NCI-H1048 (cell line): ENCODE measurements around the gene CHRNA4.

Experiments used
- DNase-seq: peaks from one replicate; lab custom pipeline; 2025; lab: John Stamatoyannopoulos, UW

CHRNA4 gene

DNA sequence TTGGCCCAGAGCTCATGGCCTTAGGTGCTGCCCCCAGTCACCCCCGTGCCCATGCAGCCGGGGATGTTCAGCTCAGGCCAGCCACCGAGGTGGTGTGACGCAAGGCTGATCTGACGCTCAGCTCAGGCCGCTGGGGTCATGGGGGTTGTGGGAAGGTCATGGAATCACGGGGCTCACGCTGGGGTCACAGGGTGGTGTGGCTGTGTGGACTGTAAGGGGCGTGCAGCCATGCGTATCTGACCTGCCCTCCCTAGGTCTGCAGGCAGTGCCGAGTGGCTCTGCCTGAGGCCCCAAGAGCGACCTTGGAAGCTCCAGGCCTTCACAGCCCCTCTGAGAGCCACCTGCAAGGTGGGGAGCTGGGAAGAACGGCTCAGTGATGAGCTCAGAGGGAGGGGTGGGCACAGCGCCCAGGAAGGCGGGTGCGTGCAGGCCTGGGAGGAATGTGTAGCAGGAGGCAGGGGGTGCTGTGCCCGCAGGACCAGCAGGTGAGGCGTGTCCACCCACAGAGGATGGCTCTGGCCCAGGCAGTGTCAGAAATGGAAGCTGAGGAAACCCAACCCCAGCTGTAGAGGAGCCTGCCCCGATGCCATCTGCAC lies 27.8 kb downstream of the CHRNA4 start:
- DNase-seq = no peak

DNA sequence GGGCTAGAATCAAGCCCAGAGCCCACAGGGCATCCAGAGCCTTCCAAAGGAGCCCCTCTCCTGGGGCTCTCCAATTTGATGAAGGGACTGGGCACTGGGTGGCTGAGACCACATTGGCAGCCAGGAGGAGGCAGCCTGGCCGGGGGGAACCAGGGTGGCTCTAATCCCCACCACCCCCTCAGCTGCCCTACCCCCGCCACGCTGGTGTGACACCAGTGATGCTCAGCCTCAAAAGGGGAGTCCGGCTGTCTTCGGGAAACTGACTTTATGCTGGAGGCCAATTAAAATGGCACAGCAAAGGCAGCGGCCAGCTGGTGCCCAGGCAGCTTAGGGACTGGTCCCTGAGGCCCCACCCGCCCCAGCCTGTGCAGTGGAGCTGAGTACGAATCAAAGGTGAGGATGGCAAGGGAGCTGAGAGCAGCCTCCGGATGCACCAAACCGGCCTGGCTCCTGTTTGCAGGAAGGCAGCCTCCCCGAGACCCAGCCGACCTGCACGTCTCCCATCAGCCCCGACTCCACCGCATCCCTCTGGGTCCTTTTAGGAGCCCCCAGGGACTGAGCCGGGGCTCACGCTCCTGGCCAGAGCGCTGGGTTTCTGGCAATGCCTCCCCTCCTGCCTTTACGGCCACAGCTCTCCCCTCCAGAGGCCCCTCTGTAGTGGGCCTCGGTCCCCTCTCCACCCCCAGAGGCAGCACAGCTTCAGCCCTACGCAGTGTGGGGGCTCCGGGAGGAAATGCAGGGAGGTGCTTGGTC lies 28.5 kb downstream of the CHRNA4 start:
- no peak for DNase-seq

DNA sequence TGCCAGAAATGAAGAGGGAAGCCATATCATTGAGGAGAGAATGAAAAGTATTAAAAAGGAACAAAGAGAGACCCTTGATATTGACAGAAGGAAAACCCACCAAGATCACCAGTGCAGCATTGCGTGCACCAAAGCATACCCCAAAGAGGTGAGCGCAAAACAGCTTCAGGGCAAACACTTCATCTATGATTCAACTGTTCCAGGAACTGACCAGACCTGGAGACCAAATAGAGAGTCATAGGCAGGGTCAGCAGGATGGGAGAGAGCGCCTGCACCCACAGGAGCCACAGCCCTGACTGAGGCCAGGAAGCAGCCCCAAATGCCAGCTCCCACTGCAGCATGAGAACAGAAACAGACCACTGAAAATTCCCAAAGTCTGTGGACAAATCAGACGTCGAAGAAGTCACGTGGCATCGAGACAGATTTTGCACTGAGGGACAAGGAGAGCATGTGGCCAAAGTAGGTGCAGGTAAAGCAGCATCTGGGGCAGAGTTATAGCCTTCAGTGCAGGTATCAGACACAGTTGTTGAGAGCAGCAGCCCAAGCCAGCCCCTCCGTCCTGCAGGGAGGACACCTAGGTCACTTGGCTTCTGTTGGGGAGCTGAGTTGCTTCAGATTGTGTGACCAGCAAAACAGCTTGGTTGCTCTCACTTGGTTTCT lies 29.3 kb downstream of the CHRNA4 start:
- no peak for DNase-seq

DNA sequence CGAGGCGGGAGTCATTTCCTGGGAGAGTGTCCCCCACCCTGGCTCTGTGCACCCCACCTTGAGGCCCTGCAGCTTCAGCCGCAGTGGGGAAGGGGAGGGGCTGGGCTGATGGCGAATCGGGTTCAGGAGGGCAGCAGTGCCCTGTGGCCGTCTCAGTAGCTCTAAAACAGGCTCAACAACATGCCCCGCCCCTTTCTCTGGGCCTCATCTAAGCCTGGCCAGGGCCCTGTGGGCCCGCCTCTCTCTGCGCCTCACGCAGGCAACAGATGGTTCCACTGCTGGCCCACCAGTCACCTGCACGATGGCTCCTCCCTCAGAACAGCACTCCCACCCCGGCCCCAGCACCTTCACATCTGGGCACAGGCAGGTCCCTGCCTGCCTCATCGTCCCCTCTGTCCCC lies 30.2 kb downstream of the CHRNA4 start:
- DNase-seq = no peak

DNA sequence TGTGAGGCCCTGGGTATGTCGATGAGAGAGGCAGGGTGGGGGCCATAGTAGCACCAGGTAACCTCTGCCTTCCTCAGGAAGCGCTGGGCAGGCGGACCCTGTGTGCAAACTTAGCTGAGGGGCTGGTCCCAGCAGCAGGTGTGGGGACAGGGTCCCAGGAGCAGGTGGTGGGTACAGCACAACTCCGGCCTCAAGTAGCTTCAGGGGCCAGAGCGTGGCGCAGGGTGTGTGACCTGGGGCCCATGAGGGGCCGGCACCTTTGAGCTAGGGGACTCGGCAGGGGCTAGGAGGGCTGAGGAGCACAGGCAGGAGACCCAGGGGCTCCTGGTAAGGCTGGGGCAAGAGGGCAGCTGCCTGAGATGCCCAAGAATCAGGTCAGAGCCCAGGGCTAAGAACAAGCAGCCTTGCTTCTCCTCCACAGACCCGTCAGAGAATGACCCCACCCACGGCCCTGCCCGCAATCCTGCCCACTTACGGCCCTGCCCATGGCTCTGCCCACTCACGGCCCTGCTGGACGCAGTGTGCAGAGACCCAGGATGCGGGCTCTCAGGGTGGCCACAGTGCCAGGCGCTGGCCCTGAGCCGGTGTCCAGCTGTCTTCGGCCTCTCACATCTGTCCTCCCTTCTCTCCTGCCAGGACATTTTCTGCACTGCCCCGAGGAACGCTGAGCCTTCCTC lies 30.9 kb downstream of the CHRNA4 start:
- DNase-seq = no peak

DNA sequence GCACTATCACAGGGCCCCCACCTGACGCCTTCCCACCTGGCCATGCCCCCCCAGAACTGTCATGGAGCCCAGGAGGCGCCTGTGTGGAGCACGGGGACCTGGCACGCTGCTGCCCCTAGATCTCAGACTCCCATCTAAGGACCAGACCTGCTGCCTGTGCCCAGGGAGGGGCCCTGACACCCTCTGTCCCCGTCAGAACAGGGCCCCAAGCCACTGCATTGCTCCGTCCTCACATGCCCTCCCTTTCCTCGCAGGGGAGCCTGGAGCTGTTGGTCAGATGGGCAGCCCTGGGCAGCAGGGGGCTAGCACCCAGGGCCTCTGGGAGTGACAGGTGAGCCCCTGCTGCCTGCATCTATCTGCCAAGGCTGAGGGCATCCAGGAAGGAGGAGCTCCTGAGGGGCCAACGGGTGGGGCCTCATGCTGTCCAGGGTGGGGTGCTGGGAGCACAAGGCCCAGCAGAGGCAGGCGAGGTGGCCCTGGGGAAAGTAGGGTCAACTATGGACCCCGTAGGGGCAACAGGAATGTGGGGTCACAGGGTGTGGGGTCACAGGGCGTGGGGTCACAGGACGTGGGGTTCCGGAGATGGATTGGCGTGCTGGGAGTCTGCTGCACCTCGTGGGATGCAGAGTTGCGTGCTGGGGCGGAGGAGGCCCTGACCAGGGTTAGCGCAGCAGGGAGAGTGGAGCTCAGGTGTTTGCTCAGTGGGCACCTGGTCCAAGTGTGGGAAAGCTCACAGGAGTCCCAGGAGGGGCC lies 31.6 kb downstream of the CHRNA4 start:
- DNase-seq = no peak

DNA sequence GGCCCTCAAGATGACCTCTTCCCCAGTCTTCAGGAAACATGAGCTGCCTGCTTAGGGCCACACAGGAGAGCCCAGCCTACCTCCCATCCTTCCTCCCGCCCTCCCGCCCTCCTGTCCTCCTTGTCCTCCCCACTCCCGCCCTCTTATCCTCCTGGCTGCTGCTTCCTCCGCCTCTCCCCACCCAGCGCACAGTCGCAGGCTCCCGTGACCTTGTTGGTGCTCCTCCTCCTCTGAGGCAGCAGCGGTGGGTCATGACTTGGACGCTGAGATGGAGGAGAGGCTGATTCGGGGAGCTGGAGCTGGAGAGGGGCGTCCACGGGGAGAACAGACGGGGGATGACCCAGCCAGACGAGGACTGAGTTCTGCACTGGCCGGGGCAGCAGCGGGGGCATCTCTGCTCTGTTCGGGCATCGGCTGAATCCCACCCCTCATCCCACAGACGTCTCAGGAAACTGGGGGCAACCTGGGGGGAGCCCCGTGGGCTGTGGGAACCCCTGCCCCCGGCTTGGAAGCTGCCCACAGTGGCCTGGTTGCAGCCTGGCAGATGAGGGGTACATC lies 32.4 kb downstream of the CHRNA4 start:
- no peak for DNase-seq

DNA sequence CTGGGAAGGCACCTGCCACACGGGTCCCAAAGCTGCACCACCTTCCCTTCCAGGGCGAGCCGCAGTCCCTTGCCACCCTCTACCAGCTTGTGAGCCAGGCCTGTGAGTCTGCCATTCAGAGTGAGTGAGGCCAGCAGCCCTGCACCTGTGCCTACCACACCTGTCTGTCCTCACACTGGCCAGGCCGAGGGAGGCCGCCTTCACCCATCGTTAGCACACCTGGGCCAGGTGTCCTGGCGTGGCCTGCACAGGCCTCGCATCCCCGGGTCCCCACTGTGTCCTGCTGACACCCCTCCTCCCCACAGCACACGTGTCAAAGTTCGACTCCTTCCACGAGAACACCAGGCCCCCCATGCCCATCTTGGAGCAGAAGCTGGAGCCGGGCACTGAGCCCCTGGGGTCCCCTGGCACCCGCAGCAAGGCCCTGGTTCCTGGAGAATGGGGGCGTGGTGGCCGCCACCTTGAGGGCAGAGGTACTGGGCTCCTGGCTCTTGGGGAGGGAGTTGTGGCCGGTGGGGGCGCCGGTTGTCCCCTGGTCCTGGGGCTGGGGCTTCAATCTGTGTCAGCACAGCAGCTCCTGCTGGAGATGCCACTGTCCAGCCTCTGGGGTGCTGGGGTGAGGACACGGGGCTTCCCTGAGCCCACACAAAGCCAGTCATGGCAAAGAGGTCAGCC lies 33.0 kb downstream of the CHRNA4 start:
- no peak for DNase-seq

DNA sequence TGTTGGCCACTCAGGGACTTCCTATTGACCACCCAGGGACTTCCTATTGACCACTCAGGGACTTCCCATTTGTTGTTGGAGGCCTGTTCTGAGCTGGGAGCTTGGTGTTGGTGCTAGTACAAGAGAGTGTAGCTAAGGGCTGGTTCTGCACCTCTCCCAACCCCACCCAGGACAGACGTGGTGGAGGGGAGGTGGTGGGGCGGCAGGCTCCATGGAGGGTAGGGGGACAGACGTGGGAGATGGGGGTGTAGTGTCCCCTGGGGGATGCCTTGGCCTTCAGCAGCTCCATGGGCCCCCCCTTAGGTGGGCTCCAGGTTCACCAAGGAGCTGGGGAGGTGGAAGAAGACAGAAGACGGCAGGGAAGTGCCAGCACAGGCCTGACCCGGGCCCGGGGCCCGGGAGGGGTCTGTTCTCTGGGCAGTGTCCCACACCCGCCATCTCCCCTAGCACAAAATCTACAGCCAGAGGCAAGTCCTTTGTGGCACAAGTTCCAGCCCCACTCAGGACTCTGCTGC lies 33.9 kb downstream of the CHRNA4 start:
- DNase-seq = no peak

DNA sequence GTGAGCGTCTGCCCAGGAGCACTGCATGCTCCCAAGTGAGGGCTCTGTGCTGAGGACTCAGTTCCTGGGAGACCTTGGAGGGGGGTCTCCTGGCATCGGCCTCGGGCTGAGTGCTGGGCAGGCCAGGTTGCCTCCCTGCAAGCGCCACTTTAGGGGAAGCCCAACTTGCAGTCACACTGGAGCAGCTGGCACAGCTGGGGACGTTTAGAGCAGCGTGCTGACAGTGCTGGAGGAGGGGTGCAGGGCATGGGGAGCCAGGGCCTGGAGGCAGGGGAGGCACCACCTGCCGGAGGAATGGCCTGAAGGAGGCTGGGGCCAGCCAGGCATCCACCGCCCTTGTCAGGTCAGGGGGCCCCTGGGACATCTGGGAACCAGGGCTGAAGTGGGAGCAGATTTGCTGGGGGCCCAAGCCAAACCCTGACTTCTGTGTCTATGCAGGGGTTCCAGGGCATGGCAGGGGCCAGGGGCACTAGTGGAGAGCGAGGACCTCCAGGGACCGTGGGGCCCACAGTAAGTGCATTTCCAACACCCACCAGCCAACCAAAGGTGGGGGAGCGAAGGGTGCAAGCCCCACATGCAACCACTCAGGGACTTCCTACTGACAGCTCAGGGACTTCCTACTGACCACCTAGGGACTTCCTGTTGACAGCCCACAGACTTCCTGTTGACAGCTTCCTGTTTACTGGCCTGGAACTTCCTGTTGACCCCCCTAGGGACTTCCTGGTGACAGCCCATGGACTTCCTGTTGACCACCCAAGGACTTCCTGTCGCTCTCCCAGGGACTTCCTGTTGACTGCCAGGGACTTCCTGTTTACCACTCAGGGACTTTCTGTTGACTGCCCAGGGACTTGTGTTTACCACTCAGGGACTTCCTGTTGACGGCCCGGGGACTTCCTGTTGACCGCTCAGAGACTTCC lies 34.6 kb downstream of the CHRNA4 start:
- no peak for DNase-seq

DNA sequence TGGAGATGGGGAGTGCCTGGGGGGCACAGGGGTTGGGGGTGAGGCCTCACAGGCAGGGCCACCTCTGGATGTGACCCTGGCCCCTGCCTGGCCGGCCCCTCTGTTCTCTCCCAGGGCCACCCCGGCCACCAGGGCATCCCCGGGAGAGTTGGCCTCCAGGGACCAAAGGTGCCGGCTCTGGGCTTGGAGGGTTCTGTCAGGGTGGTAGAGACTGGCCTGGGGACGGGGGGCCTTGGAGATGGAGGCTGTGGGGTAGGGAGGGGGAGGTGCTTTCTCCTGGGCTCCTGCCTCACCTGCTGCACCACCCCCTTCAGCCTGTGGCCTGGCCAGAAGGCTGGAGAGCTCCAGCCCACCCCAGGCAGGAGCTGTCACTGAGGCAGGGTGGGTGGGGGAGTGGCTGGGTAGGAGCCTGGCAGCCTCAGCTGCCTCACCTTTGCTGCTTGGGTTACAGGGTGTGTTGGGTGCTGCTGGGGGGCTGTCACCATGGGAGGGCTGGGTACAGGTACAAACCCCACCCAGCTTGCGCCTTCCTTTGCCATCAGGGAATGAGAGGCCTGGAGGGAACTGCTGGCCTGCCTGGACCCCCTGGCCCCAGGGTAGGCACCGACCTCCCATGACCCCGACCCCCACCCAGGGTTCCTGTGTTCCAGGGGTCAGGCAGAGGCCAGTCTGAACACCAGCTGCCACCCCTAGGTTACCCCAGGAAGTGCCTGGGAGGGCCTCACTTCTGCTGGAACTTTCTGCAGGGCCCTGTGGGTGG lies 35.4 kb downstream of the CHRNA4 start:
- DNase-seq = no peak

DNA sequence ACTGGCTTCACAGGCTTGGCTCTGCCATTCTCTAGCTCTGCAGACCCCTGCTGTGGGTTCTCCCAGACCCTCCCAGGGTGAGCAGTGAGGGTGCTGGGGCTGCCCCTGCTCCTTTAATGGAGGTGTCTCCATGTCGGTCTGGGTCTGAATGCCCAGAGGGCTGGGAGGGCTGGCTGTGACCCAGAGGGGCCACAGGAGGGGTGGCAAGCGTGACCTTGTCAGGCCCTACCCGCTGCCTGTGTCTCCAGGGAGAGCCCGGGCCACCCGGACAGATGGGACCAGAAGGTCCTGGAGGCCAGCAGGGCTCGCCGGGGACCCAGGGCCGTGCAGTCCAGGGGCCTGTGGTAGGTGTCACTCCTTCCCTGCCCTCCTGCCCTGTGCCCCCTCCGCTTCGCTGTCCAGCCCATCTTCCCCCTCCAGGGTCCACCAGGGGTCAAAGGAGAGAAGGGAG lies 36.1 kb downstream of the CHRNA4 start:
- DNase-seq = no peak

DNA sequence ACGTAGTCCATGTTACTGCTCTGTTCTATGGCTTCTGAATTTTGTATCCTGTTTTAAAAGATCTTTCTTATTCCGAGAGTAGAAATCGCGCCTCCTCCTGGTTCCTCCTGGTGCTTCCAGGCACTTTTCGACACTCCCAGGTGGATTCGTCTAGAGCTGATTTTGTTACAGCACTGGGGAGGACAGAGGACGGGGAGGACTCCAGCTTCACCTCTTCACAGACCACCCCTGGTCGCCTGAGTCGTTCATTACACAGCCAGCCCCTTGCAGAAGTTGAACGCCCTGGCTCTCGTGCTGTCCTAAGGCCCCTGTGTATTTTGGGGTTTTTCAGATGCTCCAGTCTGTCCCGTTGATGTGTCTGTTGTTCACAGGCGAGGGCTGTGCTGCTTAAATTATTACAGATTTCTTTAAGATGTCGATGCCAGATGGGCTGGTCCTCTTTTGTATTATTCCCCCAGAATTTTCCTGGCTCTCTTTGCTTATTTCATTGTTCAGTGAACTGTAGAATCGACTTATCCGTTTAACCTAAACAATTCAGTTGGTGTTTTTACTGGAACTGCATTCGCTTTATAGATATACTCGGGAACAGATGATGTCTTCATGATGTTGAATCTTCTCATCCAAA lies 37.7 kb downstream of the CHRNA4 start:
- DNase-seq = no peak

DNA sequence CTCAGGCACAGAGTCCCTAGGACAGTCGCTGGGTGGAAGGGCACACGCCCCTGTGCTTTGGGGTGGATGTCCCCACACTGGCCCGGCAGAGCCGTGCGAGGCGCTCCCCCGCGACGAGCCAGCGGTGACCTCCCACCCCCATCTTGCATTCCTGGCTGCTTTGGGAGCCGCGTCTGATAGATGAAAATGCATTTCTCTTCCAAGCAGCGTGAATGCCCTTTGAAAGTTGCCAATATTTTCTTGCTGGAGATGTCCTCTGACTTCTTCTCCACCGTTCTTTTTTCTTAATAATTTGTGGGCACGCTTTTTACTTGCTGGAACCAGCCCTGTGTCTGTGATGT lies 38.2 kb downstream of the CHRNA4 start:
- DNase-seq = no peak

DNA sequence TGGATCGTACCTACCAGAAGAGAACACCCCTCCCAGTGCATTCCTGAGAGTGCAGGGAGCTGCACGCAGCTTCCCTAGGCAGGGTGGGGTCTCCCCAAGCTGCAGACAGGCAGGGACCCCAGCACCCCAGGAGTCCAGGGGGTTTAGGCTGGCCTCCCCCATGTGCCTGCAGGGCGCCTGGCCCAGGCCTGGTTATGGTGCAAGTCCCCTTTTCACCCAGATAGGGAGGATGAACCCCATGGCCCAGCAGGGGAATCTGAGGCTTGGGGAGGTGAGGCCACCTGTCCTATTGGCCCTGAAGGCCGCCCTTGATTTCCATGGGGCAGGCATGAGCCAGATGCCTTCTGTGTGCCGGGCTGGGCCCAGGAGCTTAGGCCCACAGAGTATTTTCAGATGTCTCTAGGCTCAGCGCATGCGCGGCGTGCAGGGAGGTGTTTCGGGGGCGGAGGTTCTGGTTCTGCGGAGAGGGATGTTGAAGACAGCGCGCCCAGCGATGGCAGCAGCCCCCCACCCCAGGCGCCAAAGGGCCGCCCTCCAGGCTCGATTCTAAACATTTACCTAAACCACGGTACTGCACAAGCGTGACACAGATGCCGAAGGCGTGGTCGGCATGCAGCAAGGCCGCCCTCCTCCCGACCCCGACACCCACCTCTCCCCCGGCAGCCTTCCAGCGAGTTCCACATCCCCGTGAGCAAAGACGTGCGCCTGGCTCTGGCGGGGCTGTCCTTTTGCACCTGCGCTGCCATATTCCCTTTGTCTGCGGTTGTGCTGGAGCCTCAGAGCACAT lies 38.8 kb downstream of the CHRNA4 start:
- no peak for DNase-seq

DNA sequence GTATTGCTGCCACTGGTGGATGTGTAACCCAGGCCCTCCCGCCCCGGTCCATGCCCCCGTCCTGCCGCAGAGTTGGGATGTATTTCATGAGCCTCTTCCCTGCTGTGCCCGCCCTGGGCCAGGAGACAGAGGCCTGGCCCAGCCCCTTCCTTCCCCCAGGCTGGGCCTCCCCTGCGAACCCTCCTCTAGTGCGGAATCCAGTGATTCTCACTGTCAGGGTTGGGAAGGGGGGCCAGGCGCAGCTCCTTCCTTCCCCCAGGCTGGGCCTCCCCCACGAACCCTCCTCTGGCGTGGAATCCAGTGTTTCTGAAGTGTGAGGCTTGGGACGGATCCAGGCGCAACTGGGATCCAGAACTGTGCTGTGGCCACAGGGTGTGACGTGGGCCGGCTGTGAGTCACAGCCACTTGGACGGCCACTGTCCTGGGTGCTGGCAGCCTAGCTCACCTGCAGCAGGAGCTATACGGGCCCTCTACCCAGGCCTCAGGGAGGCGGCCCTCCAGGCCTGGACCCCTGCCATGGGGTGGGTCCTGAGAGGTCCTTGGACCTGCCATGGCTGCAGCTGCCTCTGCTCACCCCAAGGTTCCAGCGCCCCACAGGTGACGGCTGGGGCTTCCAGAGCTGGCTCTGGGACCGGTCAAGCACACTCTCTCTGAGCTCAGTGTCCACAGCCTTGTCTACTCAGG lies 39.9 kb downstream of the CHRNA4 start:
- DNase-seq = no peak

DNA sequence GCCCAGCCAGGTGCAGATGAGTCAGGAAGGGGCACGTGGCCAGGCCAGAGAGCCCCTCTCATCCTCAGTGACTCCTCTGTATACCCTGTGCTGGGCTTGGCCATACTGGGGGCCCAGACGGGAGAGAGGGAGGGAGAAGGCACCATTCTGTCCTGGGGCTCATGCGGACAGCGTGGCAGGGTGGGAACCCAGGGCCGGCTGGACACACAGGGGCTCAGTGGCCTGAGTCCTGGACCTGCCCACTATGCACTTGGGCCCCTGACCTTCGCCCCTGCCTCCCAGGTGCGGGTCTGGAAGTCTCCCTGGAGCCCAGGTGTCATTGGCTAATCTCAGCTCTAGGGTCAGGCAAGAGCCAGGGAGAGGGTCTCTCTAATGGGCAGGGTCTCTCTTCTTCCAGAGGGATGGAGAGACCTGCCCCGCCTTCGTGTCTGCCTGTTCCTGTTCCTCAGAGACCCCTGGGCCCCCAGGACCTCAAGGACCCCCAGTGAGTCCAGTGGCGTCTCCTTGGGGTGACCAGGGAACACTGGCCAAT lies 40.5 kb downstream of the CHRNA4 start:
- no peak for DNase-seq
